HG03108 (cell line): ENCODE results near the gene ASGR1.

Source experiments
- ATAC-seq: cut with Tn5 transposase; IDR thresholded peaks from one replicate; pipeline ENCODE4 v1.9.1; 2021; ENCODE audit warnings: moderate library complexity; ENCODE audit not compliant: unreplicated experiment

Gene ASGR1

DNA sequence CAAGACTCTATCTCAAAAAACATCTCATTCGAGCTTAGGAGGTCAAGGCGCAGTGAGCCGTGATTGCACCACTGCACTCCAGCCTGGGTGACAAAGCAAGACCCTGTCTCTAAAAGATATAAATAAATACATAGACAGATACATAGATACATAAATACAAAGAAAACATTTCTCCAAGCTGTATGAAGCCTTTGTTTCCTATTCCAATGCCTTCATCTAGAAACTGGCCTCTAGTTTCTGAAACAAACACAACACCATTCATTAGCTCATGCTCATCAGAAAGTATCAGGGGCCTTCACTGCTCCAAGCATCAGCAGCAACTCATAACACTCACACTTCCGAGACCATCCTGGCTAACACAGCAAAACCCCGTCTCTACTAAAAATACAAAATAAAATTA lies 54.2 kb downstream of the ASGR1 start:
- ATAC-seq, result no peak

DNA sequence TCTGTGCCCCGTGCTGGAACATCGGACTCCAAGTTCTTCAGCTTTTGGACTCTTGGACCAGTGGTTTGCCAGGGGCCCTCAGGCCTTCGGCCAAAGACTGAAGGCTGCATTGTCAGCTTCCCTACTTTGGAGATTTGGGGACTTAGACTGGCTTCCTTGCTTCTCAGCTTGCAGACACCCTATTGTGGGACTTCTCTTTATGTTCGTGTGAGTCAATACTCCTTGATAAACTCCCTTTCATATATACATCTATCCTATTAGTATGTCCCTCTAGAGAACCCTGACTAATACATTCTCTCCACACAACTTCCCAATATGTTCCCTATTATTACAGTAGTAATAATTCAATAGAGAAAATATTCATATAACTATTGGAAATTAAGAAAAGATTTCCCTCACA lies 55.3 kb downstream of the ASGR1 start:
- ATAC-seq, result no peak
